Ovary (tissue), 9 donors: ENCODE measurements around the gene GPR34. TPM values are rescaled to one million over a fixed set of nuclear protein-coding genes. Genes with fewer than 3 reads are reported as not detected.

ENCODE experiments used
- DNase-seq, 5 donors: peaks; one replicate each; pipeline ENCODE4 v3.0.0-alpha.2; 2019 to 2020
- H3K27ac ChIP-seq, 2 donors: fragments of 200-600 bp; one replicate each; pipeline versions ENCODE4 v1.5.1 to v1.8.0; 2019 to 2022
- H3K27me3 ChIP-seq: fragments of 200-600 bp; one replicate; pipeline ENCODE4 v1.8.0; 2022
- H3K36me3 ChIP-seq: fragments of 200-600 bp; sonication (generic); one replicate; pipeline ENCODE4 v1.5.1; 2019
- H3K4me1 ChIP-seq: one replicate; pipeline ENCODE4 v1.8.1; 2013; ENCODE audit warnings: mild to moderate bottlenecking, moderate library complexity; ENCODE audit not compliant: insufficient read depth
- H3K4me3 ChIP-seq: fragments of 200-600 bp; sonication (generic); one replicate; pipeline ENCODE4 v1.5.1; 2017
- H3K9me3 ChIP-seq, 2 donors: fragments of 200-600 bp in 1 of 2; sonication (generic) in 1 of 2; one replicate each; pipeline versions ENCODE4 v1.5.1 to v1.8.1; 2013 to 2019; ENCODE audit warnings: mild to moderate bottlenecking in 1 of 2, moderate library complexity in 1 of 2
- EP300 ChIP-seq: sonication (generic); formaldehyde crosslinking; IDR thresholded peaks from one replicate; pipeline ENCODE4 v1.6.1; 2017; ENCODE audit warnings: antibody characterized with exemption
- POLR2A ChIP-seq: fragments of 450-650 bp; IDR thresholded peaks from one replicate; pipeline ENCODE4 v1.6.1; 2017; ENCODE audit warnings: antibody characterized with exemption, mild to moderate bottlenecking, moderate library complexity
- WGBS, 3 donors: extraction: QIAGEN DNeasy Blood & Tissue Kit in 1 of 3; methylation state at CpG; one replicate each; pipeline versions ENCODE4 v1.1.5 to v1.1.7; 2013 to 2017; 5-methylcytosine and 5-hydroxymethylcytosine counted together
- intact Hi-C, 4 donors: fragments of 100-400 bp; cut with DNase I; formaldehyde crosslinking; loops; one replicate each; pipeline versions ENCODE4 v1.11.0 to v1.15.1; 2022 to 2023
- polyA plus RNA-seq, 2 donors: library from polyadenylated mRNA; stranded (reverse); fragments of 200-250 nt in 1 of 2; fragments of 350-450 nt in 1 of 2; fragmentation: Illumina TruSeq in 1 of 2; extraction: RNeasy Lipid Tissue Mini Kit (QIAGEN cat#74804) in 1 of 2; gene quantifications; one replicate each; pipeline ENCODE4 v1.2.3, GENCODE V29; 2013 to 2014
- total RNA-seq, 7 donors: library from RNA; depleted of rRNA in 2 of 7; stranded (reverse); fragments of >200 nt in 2 of 7; fragmentation: NEBNext Ultra II Directional in 3 of 7; extraction: Animal tissue kit (Norgen Biotek cat#: 25700) in 3 of 7; gene quantifications; one replicate each; pipeline versions ENCODE4 v1.1.0 to v1.2.4, GENCODE V29; 2016 to 2023
- TF ChIP-seq, protein P1 (sequence below), 3 donors: fragments of 450-650 bp in 2 of 3; fragments of 200-600 bp in 1 of 3; IDR thresholded peaks; one replicate each; pipeline versions ENCODE4 v1.5.1 to v1.8.0; 2016 to 2022; ENCODE audit warnings: antibody characterized with exemption in 3 of 3, mild to moderate bottlenecking in 1 of 3
- donor health status: DM: no; HTN: no; CAD: no; lungs with moderate emphysema.
- donor health status: DM: no; HTN: no; CAD: no.
- donor health status: Bipolar disorder and iron deficiency.
- donor health status: DM: yes; HTN: yes; CAD: no.
- donor health status: DM: no; HTN: no; CAD: no.
- donor health status: DM: yes; HTN: yes; CAD: no.

GPR34 gene
- total and polyA plus RNA-seq, 9 donors = 3.4 to 16.4 (median 5.5) TPM

DNA sequence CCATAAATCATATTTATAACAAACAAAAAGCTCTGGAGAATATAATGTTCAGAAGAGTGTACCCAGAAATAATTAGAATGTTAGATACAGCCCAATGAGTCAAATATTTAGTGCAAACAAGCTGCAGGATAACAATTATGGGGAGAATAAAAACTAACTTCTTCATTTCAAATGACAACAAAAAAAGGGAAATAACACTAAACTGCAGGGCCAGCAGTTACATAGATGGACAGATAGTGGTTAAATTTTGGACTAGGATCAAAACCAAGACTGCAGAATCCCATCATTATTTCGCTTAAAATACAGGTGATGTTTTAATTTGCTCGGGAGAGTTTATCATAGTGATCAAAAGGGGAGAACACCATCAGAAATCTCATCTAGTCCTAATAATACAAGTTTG, 617 bp upstream of the GPR34 start:
- no peak for DNase-seq
- H3K4me1 ChIP-seq = no peaks in the 10 kb centered on the region
- intact Hi-C loops = no loop called here
- WGBS, 3 donors = 78 to 80% (median 80%) methylated on average over 2 of the region's 2 CpGs
- H3K36me3 ChIP-seq = no peaks in the 10 kb centered on the region
- H3K27ac ChIP-seq = no peak overlapping the region
- TF ChIP-seq, protein P1, sequence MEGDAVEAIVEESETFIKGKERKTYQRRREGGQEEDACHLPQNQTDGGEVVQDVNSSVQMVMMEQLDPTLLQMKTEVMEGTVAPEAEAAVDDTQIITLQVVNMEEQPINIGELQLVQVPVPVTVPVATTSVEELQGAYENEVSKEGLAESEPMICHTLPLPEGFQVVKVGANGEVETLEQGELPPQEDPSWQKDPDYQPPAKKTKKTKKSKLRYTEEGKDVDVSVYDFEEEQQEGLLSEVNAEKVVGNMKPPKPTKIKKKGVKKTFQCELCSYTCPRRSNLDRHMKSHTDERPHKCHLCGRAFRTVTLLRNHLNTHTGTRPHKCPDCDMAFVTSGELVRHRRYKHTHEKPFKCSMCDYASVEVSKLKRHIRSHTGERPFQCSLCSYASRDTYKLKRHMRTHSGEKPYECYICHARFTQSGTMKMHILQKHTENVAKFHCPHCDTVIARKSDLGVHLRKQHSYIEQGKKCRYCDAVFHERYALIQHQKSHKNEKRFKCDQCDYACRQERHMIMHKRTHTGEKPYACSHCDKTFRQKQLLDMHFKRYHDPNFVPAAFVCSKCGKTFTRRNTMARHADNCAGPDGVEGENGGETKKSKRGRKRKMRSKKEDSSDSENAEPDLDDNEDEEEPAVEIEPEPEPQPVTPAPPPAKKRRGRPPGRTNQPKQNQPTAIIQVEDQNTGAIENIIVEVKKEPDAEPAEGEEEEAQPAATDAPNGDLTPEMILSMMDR (IDR thresholded peaks at IDR 0.05) = no peak
- no peak for TF ChIP-seq EP300
- no peak for TF ChIP-seq POLR2A
- no peaks in the 10 kb centered on the region for H3K9me3 ChIP-seq
- no peaks in the 10 kb centered on the region for H3K27me3 ChIP-seq
- no peak overlapping the region for H3K4me3 ChIP-seq

DNA sequence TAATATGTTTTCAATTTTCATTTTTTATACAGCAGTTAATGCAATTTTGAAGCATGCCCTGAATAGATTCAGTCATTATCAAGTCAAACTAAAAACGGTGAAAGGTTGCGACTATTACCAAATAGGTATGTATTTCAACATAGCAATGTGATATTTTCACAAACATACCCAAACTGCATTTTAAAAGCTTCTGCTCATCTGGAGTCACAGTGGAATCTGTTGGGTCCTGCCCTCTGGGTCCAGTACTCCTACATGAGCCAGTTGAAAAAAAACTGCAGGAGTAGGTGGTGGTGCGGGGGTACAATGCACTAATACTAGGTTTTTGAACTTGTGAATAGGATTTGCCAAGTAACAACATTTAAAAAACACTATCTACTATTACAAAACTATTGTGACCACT, 938 bp downstream of the GPR34 start:
- H3K36me3 ChIP-seq = no peaks in the 10 kb centered on the region
- WGBS, 3 donors = 66 to 82% (median 73%) methylated on average over 3 of the region's 3 CpGs
- H3K4me3 ChIP-seq = no peak overlapping the region
- H3K9me3 ChIP-seq = no peaks in the 10 kb centered on the region
- TF ChIP-seq, protein P1 (IDR thresholded peaks at IDR 0.05) = no peak
- TF ChIP-seq EP300 = no peak
- no peaks in the 10 kb centered on the region for H3K27me3 ChIP-seq
- H3K4me1 ChIP-seq = no peaks in the 10 kb centered on the region
- no peak for DNase-seq
- H3K27ac ChIP-seq = no peak overlapping the region
- intact Hi-C loops = no loop called here

DNA sequence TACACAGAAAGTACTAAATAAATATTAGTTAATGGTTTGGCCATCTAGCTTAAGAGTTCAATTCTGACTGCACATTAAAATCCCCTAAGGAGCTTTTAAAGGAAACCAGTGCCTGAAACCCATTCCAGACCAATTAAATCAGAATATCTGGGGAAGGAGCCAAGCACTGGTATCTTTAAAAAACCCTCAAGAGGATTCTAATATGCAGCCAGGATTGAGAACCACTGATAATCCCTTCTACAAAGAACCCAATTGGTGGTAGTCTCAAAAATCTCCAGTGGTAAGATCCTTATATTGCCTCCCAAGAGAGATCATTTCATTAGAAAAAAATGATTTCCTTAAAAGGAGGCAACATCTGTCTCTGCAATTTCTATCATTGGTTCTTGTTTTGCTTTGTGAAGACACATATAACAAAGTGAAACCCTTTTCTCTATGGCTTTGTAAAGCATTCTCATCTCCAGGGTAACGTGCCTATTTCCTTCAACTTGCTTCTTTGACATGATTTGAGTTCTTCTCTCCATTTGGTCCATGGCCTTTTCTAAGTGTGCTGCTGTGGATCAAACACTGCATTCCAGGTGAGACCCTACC, 3.5 kb downstream of the GPR34 start:
- no peak for DNase-seq
- no peaks in the 10 kb centered on the region for H3K27me3 ChIP-seq
- H3K4me1 ChIP-seq = no peaks in the 10 kb centered on the region
- TF ChIP-seq, protein P1 (IDR thresholded peaks at IDR 0.05) = no peak
- TF ChIP-seq POLR2A (no peak), EP300 (no peak)
- no peak overlapping the region for H3K27ac ChIP-seq
- intact Hi-C loops = no loop called here
- H3K4me3 ChIP-seq = no peak overlapping the region
- H3K9me3 ChIP-seq = no peaks in the 10 kb centered on the region
- H3K36me3 ChIP-seq = no peaks in the 10 kb centered on the region
- 46 to 67% (median 63%) methylated on average over 1 of the region's 1 CpG for WGBS, 3 donors

DNA sequence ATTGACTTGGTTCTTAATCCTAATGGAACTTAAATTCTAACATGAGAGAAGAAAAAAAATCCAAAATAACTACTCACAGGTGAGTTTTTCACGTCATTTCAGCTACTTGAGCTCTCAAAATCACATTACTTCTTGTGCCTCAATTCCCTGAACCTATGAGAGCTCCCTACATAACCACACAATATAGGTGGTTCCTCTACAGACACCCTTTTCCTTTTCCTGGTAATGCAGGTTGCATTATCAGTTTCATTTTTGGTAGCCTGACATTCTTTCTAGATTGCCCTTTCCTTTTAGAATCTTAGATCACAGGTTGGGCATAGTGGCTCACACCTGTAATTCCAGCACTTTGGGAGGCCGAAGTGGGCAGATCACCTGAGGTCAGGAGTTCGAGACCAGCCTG, 4.3 kb downstream of the GPR34 start:
- Histone ChIP-seq H3K36me3 (no peaks in the 10 kb centered on the region), H3K27ac (no peak overlapping the region), H3K9me3 (no peaks in the 10 kb centered on the region), H3K4me3 (no peak overlapping the region), H3K27me3 (no peaks in the 10 kb centered on the region), H3K4me1 (no peaks in the 10 kb centered on the region)
- intact Hi-C loops = no loop called here
- no peak for TF ChIP-seq EP300
- TF ChIP-seq POLR2A = no peak
- TF ChIP-seq, protein P1 (IDR thresholded peaks at IDR 0.05) = no peak
- WGBS, 3 donors = 74 to 77% (median 75%) methylated on average over 3 of the region's 3 CpGs
- DNase-seq = no peak
